GM21447 (cell line): ENCODE measurements around the gene NTN1.
"Not testable (repeated sequence)": the region's sequence is repeated elsewhere in the genome, so short reads cannot be mapped to it uniquely, and the experiment has no call there.

Experiments
- ATAC-seq: cut with Tn5 transposase; IDR thresholded peaks from one replicate; pipeline ENCODE4 v1.9.1; 2021; ENCODE audit not compliant: unreplicated experiment

Gene NTN1

GRCh38 chr17:9241371-9241712, 220.0 kb downstream of the NTN1 start:
- ATAC-seq = no peak

GRCh38 chr17:9241774-9242496, 220.6 kb downstream of the NTN1 start:
- no peak for ATAC-seq

GRCh38 chr17:9242497-9242881, 221.2 kb downstream of the NTN1 start:
- ATAC-seq = no peak

- ATAC-seq = no peak
Measured at GRCh38 chr17:9242983-9243382, 221.7 kb downstream of the NTN1 start.

GRCh38 chr17:9244066-9245052, 223.0 kb downstream of the NTN1 start:
- no peak for ATAC-seq

- ATAC-seq = no peak
Measured at GRCh38 chr17:9247401-9247938, 226.2 kb downstream of the NTN1 start.

- ATAC-seq = no peak
Measured at GRCh38 chr17:9249245-9249953, 228.1 kb downstream of the NTN1 start.

GRCh38 chr17:9251273-9251672, 230.0 kb downstream of the NTN1 start:
- no peak for ATAC-seq

GRCh38 chr17:9253308-9253707, 232.0 kb downstream of the NTN1 start:
- ATAC-seq = no peak

- ATAC-seq = no peak
Measured at GRCh38 chr17:9254841-9255240, 233.5 kb downstream of the NTN1 start.

- ATAC-seq = no peak
Measured at GRCh38 chr17:9255833-9256232, 234.5 kb downstream of the NTN1 start.

GRCh38 chr17:9256361-9256750, 235.0 kb downstream of the NTN1 start:
- ATAC-seq = no peak

- no peak for ATAC-seq
Measured at GRCh38 chr17:9256751-9257629, 235.7 kb downstream of the NTN1 start.

GRCh38 chr17:9257630-9257965, 236.3 kb downstream of the NTN1 start:
- ATAC-seq = not testable (repeated sequence)

- ATAC-seq = no peak
Measured at GRCh38 chr17:9258115-9259015, 237.1 kb downstream of the NTN1 start.

GRCh38 chr17:9259419-9259818, 238.1 kb downstream of the NTN1 start:
- ATAC-seq = no peak

GRCh38 chr17:9261081-9262012, 240.0 kb downstream of the NTN1 start:
- ATAC-seq = no peak

GRCh38 chr17:9266031-9266680, 244.8 kb downstream of the NTN1 start:
- ATAC-seq = no peak
